ENCODE measurements around the gene CUL5.
"Not testable (repeated sequence)": the region's sequence is repeated elsewhere in the genome, so short reads cannot be mapped to it uniquely, and the experiment has no call there.

Gene CUL5

DNA sequence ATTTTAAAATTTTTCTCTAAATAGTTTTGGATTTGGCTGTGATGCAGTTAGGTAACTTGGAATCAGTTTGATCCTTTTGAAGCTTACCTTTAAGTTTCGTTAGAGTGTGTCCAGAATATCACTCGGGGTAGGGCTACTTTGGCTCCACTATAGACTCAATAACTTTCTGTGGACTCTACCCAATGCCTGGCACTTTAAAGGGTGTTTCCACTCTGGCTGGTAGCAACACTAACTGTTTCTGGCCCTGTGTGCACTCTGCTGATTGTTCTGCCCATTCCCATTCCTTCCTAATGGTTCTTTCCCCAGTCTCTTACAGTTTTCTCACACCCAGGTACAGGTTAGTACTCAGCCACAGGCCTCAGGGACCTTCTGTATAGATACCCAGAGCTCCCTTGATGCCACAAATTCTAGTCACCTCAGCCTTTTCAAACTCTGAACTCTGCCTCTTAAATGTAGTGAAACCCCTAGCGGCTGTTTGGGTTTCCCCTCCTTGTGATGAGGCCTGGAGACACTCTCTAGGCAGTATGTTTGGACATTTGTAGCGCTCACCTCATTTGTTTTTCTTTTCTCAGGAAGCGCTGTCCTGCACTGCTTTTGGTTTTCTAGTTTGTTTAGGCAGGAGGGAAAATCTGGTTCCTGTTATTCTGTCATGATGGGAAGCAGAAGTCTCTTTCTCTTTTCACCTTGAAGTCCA lies 16.8 kb downstream of the CUL5 start:
- no peak for DNase-seq

DNA sequence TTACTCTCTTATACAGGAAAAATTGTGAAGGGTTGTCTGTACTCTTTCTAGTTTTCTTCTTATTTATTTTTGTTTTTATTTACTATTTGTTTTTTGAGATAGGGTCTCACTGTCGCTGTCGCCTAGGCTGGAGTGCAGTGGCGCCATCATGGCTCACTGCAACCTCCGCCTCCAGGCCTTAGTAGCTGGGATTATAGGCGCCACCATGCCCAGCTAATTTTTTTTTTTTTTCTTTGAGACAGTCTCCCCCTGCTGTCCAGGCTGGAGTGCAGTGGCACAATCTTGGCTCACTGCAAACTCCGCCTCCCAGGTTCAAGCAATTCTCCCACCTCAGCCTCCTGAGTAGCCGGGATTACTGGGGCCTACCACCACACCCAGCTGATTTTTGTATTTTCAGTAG lies 18.4 kb downstream of the CUL5 start:
- DNase-seq = no peak

DNA sequence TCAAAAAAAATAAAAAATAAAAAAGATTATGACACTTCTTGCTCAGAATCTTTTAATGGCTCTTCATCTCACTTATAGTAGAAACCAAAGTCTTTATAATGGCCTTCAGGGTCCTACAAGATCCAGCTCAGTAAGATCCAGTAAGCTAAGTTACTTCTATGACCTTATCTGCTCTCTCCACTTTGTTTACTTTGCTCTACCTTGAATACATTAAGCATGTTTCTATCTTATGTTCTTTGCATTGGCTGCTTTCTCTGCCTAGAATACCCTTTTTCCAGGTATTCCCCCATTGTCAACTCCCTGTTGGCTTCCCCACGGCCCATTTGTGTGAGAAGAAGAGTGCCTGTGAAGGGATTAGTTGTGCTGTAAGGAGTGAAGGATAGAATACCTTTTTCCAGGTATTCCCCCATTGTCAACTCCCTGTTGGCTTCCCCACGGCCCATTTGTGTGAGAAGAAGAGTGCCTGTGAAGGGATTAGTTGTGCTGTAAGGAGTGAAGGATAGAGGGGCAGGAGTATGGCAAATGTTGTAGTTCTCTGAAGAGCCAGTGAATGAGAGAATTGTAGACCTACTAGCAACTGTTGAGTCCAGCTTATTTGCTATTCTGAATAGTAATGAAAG lies 20.2 kb downstream of the CUL5 start:
- not testable (repeated sequence) for DNase-seq

DNA sequence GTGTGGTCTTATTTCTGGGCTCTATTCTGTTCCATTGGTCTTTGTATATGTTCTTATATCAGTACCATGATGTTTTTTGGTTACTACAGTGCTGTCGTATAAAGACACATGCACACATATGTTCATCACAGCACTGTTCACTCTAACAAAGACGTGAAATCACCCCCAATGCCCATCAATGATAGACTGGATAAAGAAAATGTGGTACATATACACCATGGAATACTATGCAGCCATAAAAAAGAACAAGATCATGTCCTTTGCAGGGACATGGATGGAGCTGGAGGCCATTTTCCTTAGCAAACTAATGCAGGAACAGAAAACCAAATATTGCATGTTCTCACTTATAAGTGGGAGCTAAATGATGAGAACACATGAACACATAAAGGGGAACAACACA lies 22.9 kb downstream of the CUL5 start:
- not testable (repeated sequence) for DNase-seq

DNA sequence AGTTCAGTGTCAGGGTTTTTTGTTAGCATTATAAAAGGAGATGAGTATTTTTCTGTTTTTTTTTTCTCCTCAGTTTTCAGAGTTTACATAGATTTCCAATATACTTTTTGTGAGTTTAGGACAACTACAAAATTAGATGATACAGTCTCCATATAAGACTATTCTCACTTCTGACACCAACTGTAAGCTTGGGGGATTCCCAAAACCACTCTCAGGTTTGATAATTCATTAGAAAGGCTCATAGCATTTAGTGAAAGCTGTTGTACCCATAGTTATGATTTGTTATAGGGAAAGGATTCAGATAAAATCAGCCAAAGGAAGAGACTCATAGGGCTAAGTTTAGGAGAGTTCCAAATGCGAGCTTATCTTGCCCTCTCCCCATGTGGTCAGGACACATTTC lies 24.1 kb downstream of the CUL5 start:
- DNase-seq = no peak

DNA sequence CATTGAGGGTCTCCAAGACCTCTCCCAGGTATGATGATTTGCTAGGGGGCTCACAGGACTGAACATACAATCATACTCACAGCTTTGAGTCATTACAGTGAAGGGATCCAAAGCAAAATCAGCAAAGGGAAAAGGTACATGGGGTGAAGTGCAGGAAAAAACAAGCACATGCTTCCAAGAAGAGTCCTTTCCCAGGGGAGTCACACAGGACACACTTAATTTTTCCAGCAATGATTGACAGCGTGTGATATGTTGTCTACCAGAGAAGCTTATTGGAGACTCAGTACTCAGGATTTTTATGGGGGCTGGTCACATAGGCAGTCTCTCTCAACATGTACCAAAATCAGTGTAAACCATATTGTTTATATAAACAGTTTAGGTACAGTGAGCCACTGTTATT lies 25.3 kb downstream of the CUL5 start:
- no peak for DNase-seq

DNA sequence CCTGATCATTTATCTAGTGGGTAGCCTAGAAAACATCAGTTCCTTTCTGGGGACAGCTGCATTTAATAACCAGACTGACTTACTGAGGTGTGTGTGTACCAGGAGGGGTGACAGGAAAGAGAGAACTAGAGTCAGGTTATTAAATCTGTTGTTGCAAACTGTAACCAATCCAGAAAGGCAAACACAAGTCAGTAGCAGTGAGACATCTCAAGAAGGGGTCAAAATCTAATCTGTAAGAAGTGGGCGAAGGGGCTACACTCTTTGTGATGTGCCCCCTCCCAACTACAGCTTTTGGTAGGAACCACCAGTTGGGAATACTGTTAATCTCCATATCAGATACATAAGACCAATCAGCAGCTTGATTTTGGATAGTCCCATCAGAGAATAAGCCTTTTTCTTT lies 26.3 kb downstream of the CUL5 start:
- no peak for DNase-seq

DNA sequence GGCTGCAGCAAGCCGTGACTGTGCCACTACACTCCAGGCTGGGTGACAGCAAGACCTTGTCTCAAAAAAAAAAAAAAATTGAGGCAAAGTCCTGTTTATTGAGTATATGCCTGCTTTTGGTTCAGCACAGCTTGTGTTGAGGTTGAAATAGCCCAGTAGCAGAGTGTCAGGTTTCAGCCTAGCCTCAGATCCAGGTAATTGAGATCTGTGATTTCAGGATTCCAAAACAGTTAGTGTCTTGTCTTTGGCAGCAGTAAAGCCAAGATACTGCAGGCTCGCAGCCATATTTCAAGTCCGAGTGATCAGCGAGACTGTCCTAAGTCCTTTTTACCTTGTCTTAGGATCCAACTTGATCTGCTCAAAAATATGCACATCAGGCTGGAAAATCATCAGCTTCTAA lies 27.0 kb downstream of the CUL5 start:
- no peak for DNase-seq

DNA sequence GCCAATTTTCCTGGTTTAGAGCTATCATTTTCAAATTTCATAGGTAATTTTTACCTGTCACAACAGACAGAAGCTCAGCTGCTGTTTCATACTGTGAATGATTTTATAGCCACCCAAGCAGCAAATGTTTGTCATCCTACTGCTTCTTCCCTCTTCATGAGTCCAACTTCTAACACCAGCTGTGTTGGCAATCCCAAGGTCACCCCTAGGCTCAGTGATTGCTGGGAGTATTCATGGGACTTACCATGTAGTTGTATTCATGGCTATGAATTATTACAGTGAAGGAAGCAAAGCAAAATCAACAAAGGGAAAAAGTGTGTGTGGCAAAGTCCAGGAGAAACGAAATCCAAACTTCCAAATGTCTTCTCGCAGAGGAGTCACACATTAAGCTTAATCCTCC lies 28.5 kb downstream of the CUL5 start:
- no peak for DNase-seq

DNA sequence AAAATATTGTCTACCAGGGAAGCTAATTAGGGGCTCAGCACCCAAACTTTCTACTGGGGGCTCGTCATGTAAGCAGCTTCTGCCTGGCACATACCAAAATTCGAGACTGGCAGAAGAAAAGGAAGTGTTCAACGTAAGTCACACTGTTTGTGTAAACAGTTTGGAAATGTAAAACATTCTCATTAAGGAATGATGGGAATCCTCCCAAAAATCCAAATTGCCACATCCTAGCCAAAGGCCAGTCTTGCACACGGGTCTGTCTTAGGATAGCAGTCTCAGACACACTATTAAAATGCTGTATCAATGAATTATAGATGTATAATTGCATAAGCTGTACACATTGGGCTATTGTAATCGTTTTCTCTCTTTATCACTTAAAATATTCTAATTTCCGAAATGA lies 28.9 kb downstream of the CUL5 start:
- DNase-seq = no peak

DNA sequence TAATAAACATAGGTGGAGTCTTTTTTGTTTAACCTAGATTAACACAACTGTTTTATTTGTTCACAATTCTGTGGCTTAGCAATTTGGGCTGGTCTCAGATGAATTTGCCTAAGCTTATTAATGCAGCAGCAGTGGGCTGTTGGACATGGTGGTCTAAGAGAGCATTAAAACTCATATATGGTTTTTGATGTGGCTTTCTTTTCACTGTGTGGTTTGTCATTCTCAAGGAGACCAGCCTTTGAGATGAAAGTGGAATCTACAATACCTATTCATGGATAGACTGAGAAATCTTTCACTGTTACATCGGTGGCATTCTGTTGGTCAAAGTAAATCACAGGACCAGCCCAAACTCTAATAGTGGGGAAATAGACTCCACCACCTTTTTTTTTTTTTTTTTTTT lies 39.6 kb downstream of the CUL5 start:
- DNase-seq = no peak

DNA sequence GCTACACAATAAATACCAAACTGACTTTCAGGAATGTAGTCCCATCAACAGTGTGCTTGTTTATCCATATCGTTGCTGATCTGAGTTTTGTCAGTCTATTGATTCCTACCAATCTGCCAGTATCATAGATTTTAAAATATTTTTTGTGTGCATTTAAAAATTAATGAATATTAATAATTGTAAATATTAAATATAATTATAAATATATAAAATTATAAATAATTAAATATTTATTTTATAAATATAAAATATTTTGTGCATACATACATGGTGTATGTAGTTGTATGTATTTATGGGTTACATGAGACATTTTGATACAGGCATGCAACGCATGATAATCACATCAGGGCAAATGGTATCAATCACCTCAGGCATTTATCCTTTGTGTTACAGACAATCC lies 53.6 kb downstream of the CUL5 start:
- DNase-seq = no peak

DNA sequence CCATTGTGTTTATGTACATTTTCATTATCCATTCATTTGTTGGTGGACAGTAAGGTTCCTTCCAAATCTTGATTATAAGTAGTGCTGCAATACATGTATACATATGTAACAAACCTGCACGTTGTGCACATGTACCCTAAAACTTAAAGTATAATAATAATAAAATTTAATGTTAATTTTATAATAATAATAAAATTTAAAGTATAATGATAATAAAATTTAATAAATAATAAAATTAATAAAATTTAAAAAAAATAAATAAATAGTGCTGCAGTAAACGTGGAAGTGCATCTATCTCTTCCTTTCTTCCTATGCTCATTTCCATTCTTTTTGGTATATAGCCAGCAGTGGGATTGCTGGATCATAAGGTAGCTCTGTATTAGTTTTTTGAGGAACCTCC lies 54.7 kb downstream of the CUL5 start:
- no peak for DNase-seq

DNA sequence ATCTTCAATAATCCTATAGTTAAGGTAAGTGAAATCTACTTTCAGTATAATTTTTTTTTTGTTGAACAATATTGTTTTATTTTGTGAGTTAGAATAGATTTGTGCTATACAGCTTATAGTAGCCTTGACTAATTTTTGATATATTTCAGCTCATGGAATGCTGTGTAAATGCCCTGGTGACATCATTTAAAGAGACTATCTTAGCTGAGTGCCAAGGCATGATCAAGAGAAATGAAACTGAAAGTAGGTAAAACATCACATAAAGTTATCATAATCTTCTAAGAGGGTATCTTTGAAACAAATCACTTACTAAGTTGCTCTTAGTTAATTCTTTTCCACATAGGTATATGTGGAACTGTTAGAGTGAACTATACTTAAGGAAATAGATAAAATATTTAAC lies 61.2 kb downstream of the CUL5 start:
- no peak for DNase-seq

DNA sequence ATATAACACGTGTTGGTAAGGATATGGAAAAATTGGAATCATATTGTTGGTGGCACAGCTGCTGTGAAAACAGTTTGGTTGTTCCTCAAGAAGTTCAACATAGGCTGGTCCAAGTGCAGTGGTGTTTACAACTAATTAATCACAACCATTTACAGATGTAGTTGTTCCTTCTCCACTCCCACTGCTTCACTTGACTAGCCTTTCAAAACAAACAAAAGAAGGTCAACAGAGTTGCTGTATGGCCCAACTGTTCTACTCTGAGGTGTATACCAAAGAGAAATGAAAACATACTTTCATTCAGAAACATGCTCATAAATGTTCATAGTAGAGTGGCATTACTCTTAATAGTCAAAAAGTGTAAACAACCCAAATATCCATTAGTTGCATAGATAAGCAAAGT lies 76.1 kb downstream of the CUL5 start:
- no peak for DNase-seq

DNA sequence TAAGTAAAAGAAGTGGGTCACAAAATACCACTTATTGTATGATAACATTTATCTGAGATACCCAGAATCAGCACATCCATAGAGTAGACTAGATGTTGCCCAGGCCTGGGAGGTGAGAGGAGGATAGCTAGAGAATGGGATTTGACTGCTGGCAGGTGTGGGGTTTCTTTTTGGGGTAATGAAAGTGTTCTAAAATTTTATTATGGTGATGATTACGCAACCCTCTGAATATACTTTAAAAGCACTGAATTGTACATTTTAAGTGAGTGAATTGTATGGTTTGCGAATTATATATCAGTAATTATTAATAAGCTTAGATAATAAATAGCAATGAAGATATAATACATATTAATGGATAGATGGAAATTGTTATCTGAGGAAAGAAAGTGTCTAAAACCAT lies 77.0 kb downstream of the CUL5 start:
- DNase-seq = no peak

DNA sequence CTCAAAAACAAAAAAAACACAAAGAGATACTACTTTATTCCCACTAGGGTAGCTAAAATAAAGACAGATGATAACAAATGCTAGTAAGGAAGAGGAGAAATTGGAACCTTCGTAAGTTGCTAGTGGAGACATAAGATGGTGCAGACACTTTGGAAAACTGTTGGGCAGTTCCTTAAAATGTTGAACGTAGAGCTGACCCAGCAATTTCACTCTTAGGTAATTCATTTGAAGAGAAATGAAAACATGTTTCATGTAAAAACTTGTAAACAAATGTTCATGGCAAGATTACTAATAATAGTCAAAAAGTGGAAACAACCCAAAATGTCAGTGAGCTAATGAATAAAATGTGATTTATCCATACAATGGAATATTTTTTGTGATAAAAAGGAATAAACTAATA lies 83.4 kb downstream of the CUL5 start:
- no peak for DNase-seq

DNA sequence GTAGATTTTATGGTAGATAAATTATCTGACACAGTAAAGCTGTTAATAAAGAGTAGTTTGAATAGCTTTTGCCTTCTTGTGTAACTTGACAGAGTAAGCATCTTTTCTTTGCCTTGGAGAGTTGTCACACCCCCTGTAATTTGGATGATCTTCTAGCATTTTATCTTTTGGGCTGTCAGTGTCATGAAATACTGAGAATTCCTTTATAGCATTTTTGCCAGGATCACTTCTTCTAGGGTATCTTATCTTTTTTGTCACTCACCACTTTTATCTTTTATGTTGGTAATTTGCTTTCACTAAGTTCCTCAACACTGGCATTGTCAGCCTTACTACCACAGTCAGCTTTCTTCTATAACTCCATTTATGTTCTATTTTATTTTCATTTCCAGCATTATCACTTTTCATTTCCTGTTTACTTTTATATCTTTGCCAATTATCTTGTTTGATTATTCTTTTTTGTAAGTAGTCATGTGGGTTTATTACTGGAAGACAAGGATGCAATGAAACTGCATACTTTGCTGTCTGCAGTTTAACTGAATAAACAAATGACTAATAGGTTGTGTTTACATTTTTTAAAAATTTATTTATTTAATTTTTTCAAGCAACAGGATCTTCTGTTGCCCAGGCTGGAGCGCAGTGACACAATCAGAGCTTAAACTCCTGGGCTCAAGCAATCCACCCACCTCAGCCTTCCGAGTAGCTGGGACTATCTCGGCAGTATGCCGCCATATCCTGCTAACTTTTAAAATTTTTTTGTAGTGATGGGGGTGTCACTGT lies 84.6 kb downstream of the CUL5 start:
- DNase-seq = no peak

DNA sequence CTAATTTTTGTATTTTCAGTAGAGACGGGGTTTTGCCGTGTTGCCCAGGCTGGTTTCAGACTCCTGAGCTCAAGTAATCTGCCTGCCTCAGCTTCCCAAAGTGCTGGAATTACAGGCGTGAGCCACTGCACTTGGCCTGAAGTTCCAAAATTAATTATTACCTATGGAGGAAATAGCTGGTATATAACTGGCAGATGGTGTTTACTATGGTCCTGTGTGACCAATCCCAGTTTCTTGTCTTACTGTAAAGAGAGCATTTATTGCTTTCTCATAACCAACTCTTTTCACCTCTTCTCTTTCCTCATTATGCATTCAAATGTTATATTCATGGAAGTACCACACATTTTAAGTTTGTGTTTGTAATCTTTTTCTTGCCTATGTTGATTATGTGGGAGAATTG lies 88.5 kb downstream of the CUL5 start:
- DNase-seq = no peak

DNA sequence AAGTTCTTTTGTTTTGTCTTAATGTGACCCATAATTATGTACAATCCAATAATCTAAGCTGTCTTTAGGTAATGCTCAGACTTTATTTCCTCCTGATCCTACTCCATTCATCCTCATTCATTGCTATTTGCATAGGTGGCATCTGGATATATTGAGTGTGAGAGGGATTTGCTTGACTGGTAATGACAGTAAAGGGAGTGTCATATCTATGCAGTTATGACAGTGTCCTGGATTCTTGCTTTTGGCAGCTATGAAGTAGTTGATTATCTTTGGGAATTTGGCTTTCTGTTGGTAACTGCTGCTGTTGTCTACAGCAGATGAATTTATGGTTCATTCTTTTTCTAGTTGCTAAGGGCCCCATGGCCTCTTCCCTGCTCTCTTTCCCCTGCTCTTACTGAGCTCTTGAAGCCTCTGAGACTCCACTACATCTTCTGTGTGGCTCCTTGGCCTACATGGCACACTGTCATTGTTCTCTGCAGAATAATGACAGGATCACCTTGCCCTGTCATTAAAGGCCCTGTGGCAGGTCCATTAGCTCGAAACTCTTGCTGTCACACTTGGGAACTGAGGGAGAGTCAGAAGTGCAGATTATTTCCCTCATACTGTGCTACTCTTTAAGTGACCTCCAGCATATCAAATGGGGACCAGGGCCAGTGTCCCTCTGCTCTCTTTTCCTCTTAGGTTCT lies 92.5 kb downstream of the CUL5 start:
- DNase-seq = no peak

DNA sequence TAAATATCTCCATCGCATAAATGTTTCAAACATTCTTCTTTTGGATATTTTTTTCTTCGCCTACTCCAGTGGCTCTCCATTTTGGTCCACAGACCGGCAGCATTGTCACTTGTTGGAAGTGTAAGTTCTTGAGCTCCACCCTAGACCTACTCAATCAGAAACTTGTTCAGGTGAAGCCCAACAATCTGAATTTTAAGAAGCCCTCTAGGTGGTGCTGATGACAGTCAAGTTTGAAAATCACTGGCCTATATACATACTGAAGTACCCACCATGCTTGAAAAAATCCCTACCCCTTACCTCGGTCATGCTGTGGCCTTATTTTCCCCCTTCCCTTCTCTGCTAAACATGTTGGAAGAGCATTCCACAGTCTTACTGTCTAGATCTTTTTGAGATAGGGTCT lies 102.4 kb downstream of the CUL5 start:
- no peak for DNase-seq

DNA sequence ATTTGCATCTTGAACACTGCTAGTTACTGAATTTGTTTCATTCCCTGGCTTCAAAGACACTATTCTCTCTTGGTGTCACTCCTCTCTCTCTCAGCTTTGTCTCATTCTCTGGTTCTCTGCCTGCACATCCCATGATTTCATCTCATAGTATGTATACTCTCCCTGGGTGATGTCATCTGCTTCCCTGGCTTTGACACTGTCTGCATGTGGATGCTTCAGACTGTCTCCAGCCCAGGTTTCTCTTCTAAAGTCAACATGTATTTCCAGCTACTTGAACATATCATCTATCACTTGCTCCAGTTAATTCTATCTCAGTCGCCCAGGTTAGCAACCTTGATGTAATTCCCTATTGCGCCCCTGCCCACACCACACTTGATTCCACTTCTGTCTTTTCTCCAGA lies 103.4 kb downstream of the CUL5 start:
- no peak for DNase-seq

DNA sequence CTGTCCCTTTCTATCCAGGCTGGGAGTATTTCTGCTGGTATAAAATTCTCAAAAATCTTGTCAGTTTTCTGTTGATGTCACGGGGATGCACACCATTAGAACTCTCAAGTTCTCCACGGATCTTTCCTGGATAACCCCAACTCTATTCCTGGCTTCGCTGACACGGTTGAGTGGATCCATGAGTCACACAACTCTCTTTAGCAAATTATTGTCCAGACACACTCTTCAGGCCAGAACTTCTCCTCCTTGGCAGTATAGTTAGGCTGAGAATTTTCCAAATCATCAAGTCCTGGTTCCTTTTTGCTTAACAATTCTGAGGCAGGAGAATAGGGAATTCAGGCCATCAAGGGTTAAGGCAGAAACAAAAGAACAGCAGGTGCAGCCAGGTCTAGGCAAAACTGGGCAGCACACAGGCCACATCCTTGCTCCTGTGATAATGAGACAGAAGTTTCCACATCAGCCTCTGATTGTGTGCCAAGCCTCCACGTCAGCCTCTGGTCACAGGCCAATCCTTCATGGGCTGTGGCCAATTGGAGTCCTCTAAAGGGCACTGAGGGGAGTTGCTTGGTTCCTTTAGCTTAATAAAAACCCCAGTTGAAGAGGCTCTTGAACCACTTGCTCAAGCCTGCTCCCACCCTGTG lies 106.9 kb downstream of the CUL5 start:
- DNase-seq = no peak

All from NCI-H526 treated with DMSO at 0.1 percent for 48 hours (cell line).